GM23338 (cell line): ENCODE results near the gene TBC1D14. TPM values are rescaled to one million over a fixed set of nuclear protein-coding genes. Genes with fewer than 3 reads are reported as not detected.
A peak's percentile ranks its signal among the peaks of the same experiment; 100 is the strongest.

Source experiments
- ATAC-seq: fragments of 200-7000 bp; cut with Tn5 transposase; 3 replicates; pipeline ENCODE4 v1.9.1; 2020
- DNase-seq: peaks from one replicate; pipeline ENCODE4 v3.0.0-alpha.2; 2015; ENCODE audit warnings: low spot score
- H2AFZ ChIP-seq: fragments of 200-600 bp; sonication (generic); 2 replicates; pipeline ENCODE4 v1.8.0; 2016; ENCODE audit warnings: antibody characterized with exemption, mild to moderate bottlenecking, moderate library complexity
- H3F3A ChIP-seq: fragments of 200-600 bp; sonication (generic); replicated peaks from 2 replicates; pipeline ENCODE4 v1.8.0; 2017; ENCODE audit warnings: antibody characterized with exemption, mixed run types, low read depth
- H3K27ac ChIP-seq: fragments of 200-600 bp; sonication (generic); 2 replicates; pipeline ENCODE4 v1.6.1; 2016; ENCODE audit warnings: low read depth
- H3K27me3 ChIP-seq: fragments of 200-600 bp; sonication (generic); 2 replicates; pipeline ENCODE4 v1.8.0; 2016; ENCODE audit warnings: mild to moderate bottlenecking, mixed run types, moderate library complexity; ENCODE audit not compliant: insufficient read depth
- H3K36me3 ChIP-seq: fragments of 200-600 bp; sonication (generic); 2 replicates; pipeline ENCODE4 v1.8.0; 2016; ENCODE audit warnings: mild to moderate bottlenecking; ENCODE audit not compliant: insufficient read depth
- H3K4me1 ChIP-seq: fragments of 200-600 bp; sonication (generic); 2 replicates; pipeline ENCODE4 v1.8.0; 2016; ENCODE audit warnings: mild to moderate bottlenecking, moderate library complexity; ENCODE audit not compliant: insufficient read depth
- H3K4me2 ChIP-seq: fragments of 200-600 bp; sonication (generic); 2 replicates; pipeline ENCODE4 v1.7.1; 2017; ENCODE audit warnings: mixed run types
- H3K4me3 ChIP-seq: fragments of 200-600 bp; sonication (generic); 2 replicates; pipeline ENCODE4 v1.6.1; 2016; ENCODE audit warnings: mixed run types
- H3K79me2 ChIP-seq: fragments of 200-600 bp; sonication (generic); replicated peaks from 2 replicates; pipeline ENCODE4 v1.8.0; 2017; ENCODE audit warnings: mild to moderate bottlenecking; ENCODE audit not compliant: insufficient read depth
- H3K9me2 ChIP-seq: fragments of 200-600 bp; sonication (generic); 2 replicates; pipeline ENCODE4 v1.8.0; 2017; ENCODE audit not compliant: insufficient read depth
- H4K20me1 ChIP-seq: fragments of 200-600 bp; sonication (generic); replicated peaks from 2 replicates; pipeline ENCODE4 v1.8.0; 2017; ENCODE audit warnings: mild to moderate bottlenecking; ENCODE audit not compliant: insufficient read depth
- H3K27ac Mint-ChIP-seq: 2 replicates; pipeline ENCODE4 v1.8.0; 2020; ENCODE audit warnings: inconsistent platforms, mild to moderate bottlenecking, moderate library complexity, mixed read lengths
- H3K27me3 Mint-ChIP-seq: 3 replicates; pipeline ENCODE4 v1.8.0; 2022; ENCODE audit warnings: low read depth, mild to moderate bottlenecking, moderate library complexity, mixed read lengths, inconsistent platforms; ENCODE audit not compliant: insufficient read depth, poor library complexity
- H3K36me3 Mint-ChIP-seq: 3 replicates; pipeline ENCODE4 v1.8.0; 2021; ENCODE audit warnings: low read depth, mild to moderate bottlenecking, inconsistent platforms, moderate library complexity, mixed read lengths
- H3K4me1 Mint-ChIP-seq: 3 replicates; pipeline ENCODE4 v1.8.0; 2020; ENCODE audit warnings: mild to moderate bottlenecking, inconsistent platforms, mixed read lengths
- H3K4me3 Mint-ChIP-seq: 3 replicates; pipeline ENCODE4 v1.8.0; 2021; ENCODE audit warnings: moderate library complexity, mild to moderate bottlenecking, inconsistent platforms, mixed read lengths
- H3K9me3 Mint-ChIP-seq: 3 replicates; pipeline ENCODE4 v1.8.0; 2020; ENCODE audit warnings: moderate library complexity, mild to moderate bottlenecking, inconsistent platforms, mixed read lengths
- CREB1 ChIP-seq: fragments of 250-450 bp; sonication (Bioruptor Pico); IDR thresholded peaks from 2 replicates; pipeline ENCODE4 v1.5.0; 2020; ENCODE audit warnings: low read depth, mild to moderate bottlenecking, moderate library complexity
- CTCF ChIP-seq, 2 experiments: fragments of 200-600 bp in 1 of 2; sonication (generic) in 1 of 2; conservative IDR thresholded peaks; 2 replicates each; pipeline versions ENCODE4 v1.5.1 to v1.6.1; 2016 to 2017; ENCODE audit warnings: antibody characterized with exemption in 2 of 2, low read depth in 2 of 2, mild to moderate bottlenecking in 2 of 2, moderate library complexity in 1 of 2
- ETS1 ChIP-seq: IDR thresholded peaks from 2 replicates; pipeline ENCODE4 v1.6.1; 2016; ENCODE audit warnings: antibody characterized with exemption
- EZH2 ChIP-seq: fragments of 200-600 bp; sonication (generic); IDR thresholded peaks from one replicate; pipeline ENCODE4 v1.8.0; 2017; ENCODE audit warnings: antibody characterized with exemption, mild to moderate bottlenecking, low read depth; ENCODE audit not compliant: unreplicated experiment
- JUNB ChIP-seq: IDR thresholded peaks from one replicate; pipeline ENCODE4 v1.6.1; 2016; ENCODE audit warnings: antibody characterized with exemption; ENCODE audit not compliant: unreplicated experiment
- NANOG ChIP-seq: IDR thresholded peaks from 2 replicates; pipeline ENCODE4 v1.6.1; 2016; ENCODE audit warnings: antibody characterized with exemption, borderline replicate concordance
- POLR2AphosphoS5 ChIP-seq: IDR thresholded peaks from 2 replicates; pipeline ENCODE4 v1.6.1; 2016; ENCODE audit warnings: antibody characterized with exemption, low read depth
- STAT1 ChIP-seq: IDR thresholded peaks from one replicate; pipeline ENCODE4 v1.6.1; 2016; ENCODE audit warnings: antibody characterized with exemption; ENCODE audit not compliant: unreplicated experiment
- ZNF114 ChIP-seq: fragments of 250-450 bp; sonication (Bioruptor Pico); IDR thresholded peaks from 2 replicates; pipeline ENCODE4 v1.5.0; 2020; ENCODE audit warnings: mild to moderate bottlenecking, moderate library complexity
- ZNF331 ChIP-seq: fragments of 250-450 bp; sonication (Bioruptor Pico); IDR thresholded peaks from 2 replicates; pipeline ENCODE4 v1.5.0; 2020; ENCODE audit warnings: low read depth, mild to moderate bottlenecking, moderate library complexity
- ZNF462 ChIP-seq: fragments of 250-450 bp; sonication (Bioruptor Pico); IDR thresholded peaks from 2 replicates; pipeline ENCODE4 v1.5.0; 2020; ENCODE audit warnings: mild to moderate bottlenecking, moderate library complexity
- polyA plus RNA-seq: library from polyadenylated mRNA; unstranded; fragments of >200 nt; fragmentation: Nextera tagmentation; extraction: Ambion mirVana; gene quantifications from 2 replicates; pipeline ENCODE4 v1.2.1, GENCODE V29; 2016
- total RNA-seq: library from RNA; depleted of rRNA; stranded (reverse); fragments of >200 nt; shearing (Covaris generic); gene quantifications from 2 replicates; pipeline ENCODE4 v1.2.3, GENCODE V29; 2014
- TF ChIP-seq, protein P1 (sequence below): IDR thresholded peaks from one replicate; pipeline ENCODE4 v1.6.1; 2018; ENCODE audit warnings: antibody characterized with exemption; ENCODE audit not compliant: unreplicated experiment

Gene TBC1D14
- total and polyA plus RNA-seq, 2 experiments from 2014 or later: 18.2 to 59.7 TPM

GRCh38 chr4:6984612-6985425 is 75.2 kb downstream of the TBC1D14 start:
- Mint-ChIP-seq H3K9me3 (no peaks in the 10 kb centered on the region), H3K27me3 (peaks cover 8% of the 10 kb centered on the region), H3K4me1 (peaks cover 36% of the 10 kb centered on the region), H3K27ac (no peak overlapping the region; the same call in 1 of the 2 replicates), H3K36me3 (peaks cover 3% of the 10 kb centered on the region; the same call in 2 of the 3 replicates), H3K4me3 (peak overlapping the region; percentile 90; the same call in 1 of the 3 replicates)
- no peak overlapping the region for H2AFZ ChIP-seq
- ATAC-seq (no peak), DNase-seq (no peak)
- H3F3A ChIP-seq: peaks cover 4% of the 10 kb centered on the region; the same call in 1 of the 2 replicates
- H3K79me2 ChIP-seq: peaks cover 26% of the 10 kb centered on the region
- no peak overlapping the region for H3K27ac ChIP-seq
- no peak overlapping the region for H3K4me3 ChIP-seq
- no peak overlapping the region for H3K4me2 ChIP-seq
- no peaks in the 10 kb centered on the region for H3K27me3 ChIP-seq
- no peaks in the 10 kb centered on the region for H3K9me2 ChIP-seq
- H3K36me3 ChIP-seq: no peaks in the 10 kb centered on the region
- H3K4me1 ChIP-seq: peaks cover 24% of the 10 kb centered on the region
- H4K20me1 ChIP-seq: peaks cover 8% of the 10 kb centered on the region
- TF ChIP-seq CREB1 (CRISPR knock-in tag) (no peak), ZNF462 (CRISPR knock-in tag) (no peak), STAT1 (no peak), CTCF (conservative IDR thresholded peaks at IDR 0.05; ENCODE audit: low read depth in 2 of 2) (no peak), EZH2 (no peak), ETS1 (no peak), POLR2AphosphoS5 (no peak), ZNF114 (CRISPR knock-in tag) (no peak), NANOG (no peak), ZNF331 (CRISPR knock-in tag) (no peak), JUNB (no peak)
- TF ChIP-seq, protein P1, sequence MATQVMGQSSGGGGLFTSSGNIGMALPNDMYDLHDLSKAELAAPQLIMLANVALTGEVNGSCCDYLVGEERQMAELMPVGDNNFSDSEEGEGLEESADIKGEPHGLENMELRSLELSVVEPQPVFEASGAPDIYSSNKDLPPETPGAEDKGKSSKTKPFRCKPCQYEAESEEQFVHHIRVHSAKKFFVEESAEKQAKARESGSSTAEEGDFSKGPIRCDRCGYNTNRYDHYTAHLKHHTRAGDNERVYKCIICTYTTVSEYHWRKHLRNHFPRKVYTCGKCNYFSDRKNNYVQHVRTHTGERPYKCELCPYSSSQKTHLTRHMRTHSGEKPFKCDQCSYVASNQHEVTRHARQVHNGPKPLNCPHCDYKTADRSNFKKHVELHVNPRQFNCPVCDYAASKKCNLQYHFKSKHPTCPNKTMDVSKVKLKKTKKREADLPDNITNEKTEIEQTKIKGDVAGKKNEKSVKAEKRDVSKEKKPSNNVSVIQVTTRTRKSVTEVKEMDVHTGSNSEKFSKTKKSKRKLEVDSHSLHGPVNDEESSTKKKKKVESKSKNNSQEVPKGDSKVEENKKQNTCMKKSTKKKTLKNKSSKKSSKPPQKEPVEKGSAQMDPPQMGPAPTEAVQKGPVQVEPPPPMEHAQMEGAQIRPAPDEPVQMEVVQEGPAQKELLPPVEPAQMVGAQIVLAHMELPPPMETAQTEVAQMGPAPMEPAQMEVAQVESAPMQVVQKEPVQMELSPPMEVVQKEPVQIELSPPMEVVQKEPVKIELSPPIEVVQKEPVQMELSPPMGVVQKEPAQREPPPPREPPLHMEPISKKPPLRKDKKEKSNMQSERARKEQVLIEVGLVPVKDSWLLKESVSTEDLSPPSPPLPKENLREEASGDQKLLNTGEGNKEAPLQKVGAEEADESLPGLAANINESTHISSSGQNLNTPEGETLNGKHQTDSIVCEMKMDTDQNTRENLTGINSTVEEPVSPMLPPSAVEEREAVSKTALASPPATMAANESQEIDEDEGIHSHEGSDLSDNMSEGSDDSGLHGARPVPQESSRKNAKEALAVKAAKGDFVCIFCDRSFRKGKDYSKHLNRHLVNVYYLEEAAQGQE: no peak
